Neural progenitor cell (in vitro differentiated cells): ENCODE results near the gene RHOD.

Experiments
- EZH2 ChIP-seq: fragments of 200-600 bp; sonication (generic); IDR thresholded peaks from 2 replicates; pipeline ENCODE4 v1.6.1; 2017; ENCODE audit warnings: antibody characterized with exemption, mild to moderate bottlenecking, moderate library complexity
- EZH2phosphoT487 ChIP-seq: fragments of 200-600 bp; sonication (generic); IDR thresholded peaks from 2 replicates; pipeline ENCODE4 v1.6.1; 2017; ENCODE audit warnings: antibody characterized with exemption
- TF ChIP-seq, protein P1 (sequence below): fragments of 200-600 bp; sonication (generic); IDR thresholded peaks from 2 replicates; pipeline ENCODE4 v1.5.1; 2017; ENCODE audit warnings: antibody characterized with exemption, mild to moderate bottlenecking

- TF ChIP-seq, protein P1, sequence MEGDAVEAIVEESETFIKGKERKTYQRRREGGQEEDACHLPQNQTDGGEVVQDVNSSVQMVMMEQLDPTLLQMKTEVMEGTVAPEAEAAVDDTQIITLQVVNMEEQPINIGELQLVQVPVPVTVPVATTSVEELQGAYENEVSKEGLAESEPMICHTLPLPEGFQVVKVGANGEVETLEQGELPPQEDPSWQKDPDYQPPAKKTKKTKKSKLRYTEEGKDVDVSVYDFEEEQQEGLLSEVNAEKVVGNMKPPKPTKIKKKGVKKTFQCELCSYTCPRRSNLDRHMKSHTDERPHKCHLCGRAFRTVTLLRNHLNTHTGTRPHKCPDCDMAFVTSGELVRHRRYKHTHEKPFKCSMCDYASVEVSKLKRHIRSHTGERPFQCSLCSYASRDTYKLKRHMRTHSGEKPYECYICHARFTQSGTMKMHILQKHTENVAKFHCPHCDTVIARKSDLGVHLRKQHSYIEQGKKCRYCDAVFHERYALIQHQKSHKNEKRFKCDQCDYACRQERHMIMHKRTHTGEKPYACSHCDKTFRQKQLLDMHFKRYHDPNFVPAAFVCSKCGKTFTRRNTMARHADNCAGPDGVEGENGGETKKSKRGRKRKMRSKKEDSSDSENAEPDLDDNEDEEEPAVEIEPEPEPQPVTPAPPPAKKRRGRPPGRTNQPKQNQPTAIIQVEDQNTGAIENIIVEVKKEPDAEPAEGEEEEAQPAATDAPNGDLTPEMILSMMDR = no peak
- TF ChIP-seq EZH2 = no peak
- no peak for TF ChIP-seq EZH2phosphoT487
These were observed 3.0 kb downstream of the RHOD start for GRCh38 chr11:67059671-67060070.
